Panc1 (cell line): ENCODE measurements around the gene RIPOR3. TPM values are rescaled to one million over a fixed set of nuclear protein-coding genes. Genes with fewer than 3 reads are reported as not detected.

Experiments used
- ATAC-seq: fragments of 200-7000 bp; cut with Tn5 transposase; 2 replicates; pipeline ENCODE4 v1.9.1; 2020; ENCODE audit warnings: mild to moderate bottlenecking, moderate library complexity
- BruUV-seq: library from RNA; stranded (reverse); fragments of 400-500 nt; replicated peaks from 2 replicates; lab custom pipeline; 2021; lab: Mats Ljungman, UMichigan
- CTCF ChIA-PET: fragments of 300-600 bp; sonication (Branson Sonifier 250); formaldehyde crosslinking; loops from one replicate; lab custom pipeline; 2022; ENCODE audit warnings: antibody characterized with exemption; lab: Charles Lee
- POLR2A ChIA-PET: fragments of 300-600 bp; sonication (Branson Sonifier 250); formaldehyde crosslinking; loops from one replicate; lab custom pipeline; 2022; ENCODE audit warnings: antibody characterized with exemption; lab: Charles Lee
- DNase-seq: peaks from one replicate; pipeline ENCODE4 v3.0.0-alpha.2; 2010; ENCODE audit warnings: low read depth, low spot score
- H3K27ac ChIP-seq: 2 replicates; pipeline ENCODE4 v1.5.1; 2011; ENCODE audit warnings: mild to moderate bottlenecking, low read length, inconsistent platforms
- H3K27me3 ChIP-seq: fragments of 200-500 bp; sonication (Bioruptor generic); 2 replicates; pipeline ENCODE4 v1.6.0; 2014; ENCODE audit warnings: low read length, inconsistent platforms; ENCODE audit not compliant: control insufficient read depth, insufficient read depth
- H3K36me3 ChIP-seq: fragments of 200-500 bp; sonication (Bioruptor generic); 2 replicates; pipeline ENCODE4 v1.5.1; 2014; ENCODE audit warnings: inconsistent platforms, mild to moderate bottlenecking, low read length, moderate library complexity; ENCODE audit not compliant: control insufficient read depth, insufficient read depth
- H3K4me1 ChIP-seq: 2 replicates; pipeline ENCODE4 v1.5.1; 2011; ENCODE audit warnings: inconsistent platforms, mild to moderate bottlenecking, low read length, moderate library complexity; ENCODE audit not compliant: control insufficient read depth, insufficient read depth
- H3K4me3 ChIP-seq, 2 experiments: 2 replicates each; pipeline ENCODE4 v1.5.1; 2011 to 2012; ENCODE audit warnings: low read depth in 2 of 2, low read length in 2 of 2, mild to moderate bottlenecking in 2 of 2, inconsistent platforms in 1 of 2, moderate library complexity in 1 of 2
- H3K9me3 ChIP-seq: fragments of 200-500 bp; sonication (Bioruptor generic); 2 replicates; pipeline ENCODE4 v1.5.1; 2014; ENCODE audit warnings: low read depth, mild to moderate bottlenecking, inconsistent platforms, low read length, moderate library complexity; ENCODE audit not compliant: control insufficient read depth, insufficient read depth
- CTCF ChIP-seq: fragments of 450-650 bp; IDR thresholded peaks from 2 replicates; pipeline ENCODE4 v1.5.1; 2017; ENCODE audit warnings: mild to moderate bottlenecking
- POLR2AphosphoS5 ChIP-seq: IDR thresholded peaks from 2 replicates; pipeline ENCODE4 v1.6.1; 2012; ENCODE audit warnings: mild to moderate bottlenecking, low read depth, low read length, moderate library complexity
- REST ChIP-seq, 2 experiments: IDR thresholded peaks; 2 replicates each; pipeline ENCODE4 v1.6.1; 2011 to 2012; ENCODE audit warnings: low read depth in 2 of 2, control low read depth in 1 of 2, low read length in 1 of 2, mild to moderate bottlenecking in 1 of 2, moderate library complexity in 1 of 2; ENCODE audit not compliant: insufficient read depth in 1 of 2
- SIN3A ChIP-seq: IDR thresholded peaks from 2 replicates; pipeline ENCODE4 v1.6.1; 2012; ENCODE audit warnings: low read depth, mild to moderate bottlenecking, low read length, moderate library complexity, borderline replicate concordance; ENCODE audit not compliant: insufficient read depth
- TCF7L2 ChIP-seq: IDR thresholded peaks from 2 replicates; pipeline ENCODE4 v1.6.1; 2011; ENCODE audit warnings: mild to moderate bottlenecking, low read depth, low read length, inconsistent platforms
- in situ Hi-C: cut with HindIII; loops from 2 replicates; pipeline ENCODE4 v1.10.0; 2016; ENCODE audit warnings: low sequenced_read_pairs, low pct_unique_long_range_greater_than_20kb
- intact Hi-C: fragments of 100-400 bp; cut with micrococcal nuclease; formaldehyde crosslinking; loops from one replicate; pipeline ENCODE4 v1.10.0; 2022; ENCODE audit not compliant: unreplicated experiment
- total RNA-seq: library from RNA; stranded (reverse); gene quantifications from one replicate; pipeline ENCODE4 v1.2.1, GENCODE V29; 2021; ENCODE audit not compliant: unreplicated experiment

RIPOR3 gene
- total RNA-seq, 1 experiment from 2014 or later: 92.5 TPM

- peak overlapping the region; percentile 88 for H3K27ac ChIP-seq
Observed at GRCh38 chr20:50713657-50714101, 22.3 kb upstream of the RIPOR3 start.

GRCh38 chr20:50712771-50713656 lies 21.7 kb upstream of the RIPOR3 start:
- POLR2A ChIA-PET: no interaction called here

More at GRCh38 chr20:50713657-50714101, 22.3 kb upstream of the RIPOR3 start:
- in situ Hi-C loops (no loop called here), intact Hi-C loops (no loop called here)
- no peak for TF ChIP-seq SIN3A
- TF ChIP-seq CTCF: peak; percentile 38
- no TSS peak for BruUV-seq
- peak; percentile 64 for ATAC-seq
- Histone ChIP-seq H3K4me1 (peaks cover 44% of the 10 kb centered on the region), H3K9me3 (no peaks in the 10 kb centered on the region), H3K4me3 (no peak overlapping the region), H3K27me3 (no peaks in the 10 kb centered on the region), H3K36me3 (no peaks in the 10 kb centered on the region)
- CTCF ChIA-PET: interaction anchor here (0.6 to 0.7 kb wide), 2 partner anchors 22 to 31 kb away, joined by 3 read pairs; partner anchors contain the start of gene RIPOR3
- no peak for DNase-seq
- POLR2A ChIA-PET: no interaction called here

More at GRCh38 chr20:50712771-50713656, 21.7 kb upstream of the RIPOR3 start:
- DNase-seq: no peak
- intact Hi-C loops: no loop called here
- peak overlapping the region; percentile 88 for H3K27ac ChIP-seq
- ATAC-seq: 0 out of 2 replicates have a peak, but pooled peaks have one; percentile 11
- H3K36me3 ChIP-seq: no peaks in the 10 kb centered on the region
- H3K4me1 ChIP-seq: peaks cover 37% of the 10 kb centered on the region
- no TSS peak for BruUV-seq
- H3K4me3 ChIP-seq: no peak overlapping the region
- in situ Hi-C loops: no loop called here
- CTCF ChIA-PET: interaction anchor here (0.6 to 0.7 kb wide), 2 partner anchors 22 to 30 kb away, joined by 3 read pairs; partner anchors contain the start of gene RIPOR3
- TF ChIP-seq TCF7L2 (no peak), POLR2AphosphoS5 (no peak), CTCF (no peak), REST (IDR thresholded peaks at IDR 0.05; ENCODE audit: insufficient read depth in 1 of 2, low read depth in 2 of 2, low read length in 1 of 2) (no peak), SIN3A (no peak)
- no peaks in the 10 kb centered on the region for H3K27me3 ChIP-seq
- H3K9me3 ChIP-seq: no peaks in the 10 kb centered on the region
